Globus pallidus (tissue), 1 donor: ENCODE data around the gene RREB1.
"Not testable (repeated sequence)": the region's sequence is repeated elsewhere in the genome, so short reads cannot be mapped to it uniquely, and the experiment has no call there.

Experiments
- DNase-seq: peaks from one replicate; pipeline ENCODE4 v3.0.0-alpha.2; 2015; ENCODE audit warnings: low spot score

The RREB1 gene

GRCh38 chr6:7144872-7145584, 37.3 kb downstream of the RREB1 start:
- DNase-seq, result no peak

GRCh38 chr6:7145585-7145884, 37.8 kb downstream of the RREB1 start:
- no peak for DNase-seq

GRCh38 chr6:7145885-7146828, 38.4 kb downstream of the RREB1 start:
- DNase-seq, result peak; percentile 34

- no peak for DNase-seq
Measured at GRCh38 chr6:7147051-7147671, 39.4 kb downstream of the RREB1 start.

GRCh38 chr6:7148100-7148822, 40.5 kb downstream of the RREB1 start:
- no peak for DNase-seq

GRCh38 chr6:7150381-7151064, 42.8 kb downstream of the RREB1 start:
- DNase-seq, result no peak

GRCh38 chr6:7151381-7151780, 43.6 kb downstream of the RREB1 start:
- no peak for DNase-seq

GRCh38 chr6:7152462-7152861, 44.7 kb downstream of the RREB1 start:
- DNase-seq, result no peak

GRCh38 chr6:7153789-7154188, 46.0 kb downstream of the RREB1 start:
- DNase-seq, result no peak

- no peak for DNase-seq
Measured at GRCh38 chr6:7154341-7155139, 46.8 kb downstream of the RREB1 start.

GRCh38 chr6:7155871-7156579, 48.3 kb downstream of the RREB1 start:
- DNase-seq, result no peak

GRCh38 chr6:7156643-7157278, 49.0 kb downstream of the RREB1 start:
- DNase-seq, result no peak

GRCh38 chr6:7157307-7157706, 49.5 kb downstream of the RREB1 start:
- DNase-seq, result not testable (repeated sequence)

GRCh38 chr6:7157752-7158616, 50.2 kb downstream of the RREB1 start:
- no peak for DNase-seq

GRCh38 chr6:7159790-7160525, 52.2 kb downstream of the RREB1 start:
- DNase-seq, result no peak

- no peak for DNase-seq
Measured at GRCh38 chr6:7161253-7161623, 53.5 kb downstream of the RREB1 start.

- DNase-seq, result no peak
Measured at GRCh38 chr6:7161845-7162244, 54.1 kb downstream of the RREB1 start.

- DNase-seq, result no peak
Measured at GRCh38 chr6:7163661-7164071, 55.9 kb downstream of the RREB1 start.
